GM12878 (cell line): ENCODE results near the gene MAL. TPM values are rescaled to one million over a fixed set of nuclear protein-coding genes. Genes with fewer than 3 reads are reported as not detected.

ENCODE experiments used
- ATAC-seq: fragments of 200-7000 bp; cut with Tn5 transposase; 3 replicates; pipeline ENCODE4 v1.9.1; 2020; ENCODE audit warnings: mild to moderate bottlenecking, moderate library complexity
- BruUV-seq: library from RNA; stranded (reverse); fragments of 400-500 nt; replicated peaks from 2 replicates; lab custom pipeline; 2021; lab: Mats Ljungman, UMichigan
- CTCF ChIA-PET: fragments of 300-600 bp; sonication (Branson Sonifier 250); formaldehyde crosslinking; extraction: SDS; loops from one replicate; lab custom pipeline; 2021; ENCODE audit warnings: inconsistent platforms; lab: Yijun Ruan, JAX
- POLR2A ChIA-PET: fragments of 350-600 bp; formaldehyde crosslinking; extraction: SDS; loops from one replicate; lab custom pipeline; 2021; ENCODE audit warnings: inconsistent platforms; lab: Charles Lee
- RAD21 ChIA-PET: fragments of 300-600 bp; sonication (Branson Sonifier 250); formaldehyde crosslinking; loops from one replicate; lab custom pipeline; 2023; ENCODE audit warnings: antibody characterized with exemption; ENCODE audit not compliant: unreplicated experiment; lab: Charles Lee
- SMC1A ChIA-PET: fragments of 300-600 bp; sonication (Branson Sonifier 250); formaldehyde crosslinking; loops from one replicate; lab custom pipeline; 2023; ENCODE audit not compliant: unreplicated experiment, uncharacterized antibody; lab: Charles Lee
- DNase-seq: peaks from one replicate; pipeline ENCODE4 v3.0.0-alpha.2; 2011; ENCODE audit warnings: low read depth, low spot score
- FAIRE-seq: peaks from 3 replicates; lab custom pipeline; 2011; peaks lifted over from hg19 to GRCh38; lab: Jason Lieb, UNC
- H2AFZ ChIP-seq: 2 replicates; pipeline ENCODE4 v1.6.0; 2011; ENCODE audit warnings: low read depth, low read length, control low read depth; ENCODE audit not compliant: control insufficient read depth
- H3K27ac ChIP-seq: 2 replicates; pipeline ENCODE4 v1.5.1; 2011; ENCODE audit warnings: control low read depth; ENCODE audit not compliant: control insufficient read depth, insufficient read depth
- H3K27me3 ChIP-seq, 2 experiments: replicated peaks in 1 of 2; 2 replicates each; pipeline versions ENCODE4 v1.6.0 to v1.6.1; 2011; ENCODE audit warnings: low read length in 1 of 2; ENCODE audit not compliant: control insufficient read depth in 2 of 2, insufficient read depth in 2 of 2
- H3K36me3 ChIP-seq, 2 experiments: 2 replicates each; pipeline ENCODE4 v1.5.1; 2011; ENCODE audit warnings: low read length in 1 of 2; ENCODE audit not compliant: control insufficient read depth in 2 of 2, insufficient read depth in 2 of 2
- H3K4me1 ChIP-seq: 2 replicates; pipeline ENCODE4 v1.6.1; 2011; ENCODE audit warnings: mild to moderate bottlenecking, low read length, moderate library complexity, mixed read lengths; ENCODE audit not compliant: control insufficient read depth, insufficient read depth
- H3K4me2 ChIP-seq: 2 replicates; pipeline ENCODE4 v1.6.0; 2011; ENCODE audit warnings: control low read depth; ENCODE audit not compliant: control insufficient read depth, insufficient read depth
- H3K4me3 ChIP-seq: fragments of 200-600 bp; sonication (generic); 2 replicates; pipeline ENCODE4 v1.5.1; 2016
- H3K79me2 ChIP-seq: 2 replicates; pipeline ENCODE4 v1.6.0; 2011; ENCODE audit warnings: low read length; ENCODE audit not compliant: control insufficient read depth, insufficient read depth
- H3K9ac ChIP-seq: 2 replicates; pipeline ENCODE4 v1.8.0; 2011; ENCODE audit warnings: low read length, control low read depth, mixed read lengths; ENCODE audit not compliant: control insufficient read depth, insufficient read depth
- H3K9me3 ChIP-seq: replicated peaks from 3 replicates; pipeline ENCODE4 v1.5.1; 2011; ENCODE audit warnings: mild to moderate bottlenecking, low read length; ENCODE audit not compliant: control insufficient read depth, insufficient read depth
- H4K20me1 ChIP-seq: 2 replicates; pipeline ENCODE4 v1.6.0; 2011; ENCODE audit not compliant: control insufficient read depth, insufficient read depth
- ATF7 ChIP-seq: fragments of 450-650 bp; IDR thresholded peaks from 2 replicates; pipeline ENCODE4 v1.6.1; 2016; ENCODE audit warnings: low read depth, mild to moderate bottlenecking
- CBX5 ChIP-seq: sonication (generic); IDR thresholded peaks from 2 replicates; pipeline ENCODE4 v1.6.1; 2016; ENCODE audit warnings: low read depth, moderate library complexity, mild to moderate bottlenecking, inconsistent platforms
- CHD2 ChIP-seq: IDR thresholded peaks from 2 replicates; pipeline ENCODE4 v1.6.1; 2011; ENCODE audit warnings: low read depth, low read length, improper control_type of control experiment, borderline replicate concordance
- EGR1 ChIP-seq, 2 experiments: IDR thresholded peaks; 1 replicate in 1 of 2; 2 replicates in 1 of 2; pipeline ENCODE4 v1.6.1; 2011 to 2012; ENCODE audit warnings: low read depth in 2 of 2, low read length in 2 of 2, borderline replicate concordance in 1 of 2, mild to moderate bottlenecking in 1 of 2, moderate library complexity in 1 of 2
- HDAC6 ChIP-seq: fragments of 200-600 bp; sonication (generic); IDR thresholded peaks from one replicate; pipeline ENCODE4 v1.8.0; 2017; ENCODE audit warnings: antibody characterized with exemption; ENCODE audit not compliant: unreplicated experiment
- NFYB ChIP-seq: IDR thresholded peaks from 2 replicates; pipeline ENCODE4 v1.6.1; 2011; ENCODE audit warnings: low read depth, mild to moderate bottlenecking, low read length, improper control_type of control experiment, moderate library complexity; ENCODE audit not compliant: insufficient read depth
- NR2C1 ChIP-seq: fragments of 450-650 bp; IDR thresholded peaks from 2 replicates; pipeline ENCODE4 v1.6.1; 2017; ENCODE audit warnings: antibody characterized with exemption, mild to moderate bottlenecking, moderate library complexity
- RAD21 ChIP-seq: IDR thresholded peaks from 2 replicates; pipeline ENCODE4 v1.6.1; 2011; ENCODE audit warnings: mild to moderate bottlenecking, low read depth, low read length, moderate library complexity; ENCODE audit not compliant: insufficient read depth
- STAT3 ChIP-seq: IDR thresholded peaks from 2 replicates; pipeline ENCODE4 v1.6.1; 2011; ENCODE audit warnings: low read depth, low read length, improper control_type of control experiment
- TARDBP ChIP-seq: IDR thresholded peaks from 2 replicates; pipeline ENCODE4 v1.6.1; 2016; ENCODE audit warnings: borderline replicate concordance
- ZNF217 ChIP-seq: fragments of 450-650 bp; IDR thresholded peaks from 2 replicates; pipeline ENCODE4 v1.6.1; 2017; ENCODE audit warnings: antibody characterized with exemption, mild to moderate bottlenecking
- WGBS: methylation state at CpG from one replicate; pipeline ENCODE4 v1.1.6; 2016; ENCODE audit warnings: low lambda C conversion rate; ENCODE audit not compliant: insufficient replicate concordance, insufficient coverage; ENCODE audit errors: missing lambda C conversion rate; 5-methylcytosine and 5-hydroxymethylcytosine counted together
- in situ Hi-C: fragments of 300-500 bp; cut with MboI; formaldehyde crosslinking; loops from 9 replicates; pipeline ENCODE4 v1.14.3; 2018; ENCODE audit warnings: mixed read lengths
- intact Hi-C: fragments of 100-400 bp; cut with micrococcal nuclease; formaldehyde crosslinking; loops from one replicate; pipeline ENCODE4 v1.14.2; 2022; ENCODE audit not compliant: unreplicated experiment
- polyA plus RNA-seq, 11 experiments: library from polyadenylated mRNA; depleted of rRNA in 4 of 11; unstranded in 6 of 11; stranded (reverse) in 5 of 11; fragments of >200 nt; fragmentation: Nextera tagmentation in 4 of 11; fragmentation: Illumina TruSeq in 1 of 11; extraction: Ambion mirVana in 4 of 11; extraction: Trizol in 1 of 11; gene quantifications; 1 replicate in 1 of 11; 2 replicates in 10 of 11; pipeline versions ENCODE4 v1.2.1 to v1.2.3, GENCODE V29; 2011 to 2016; ENCODE audit warnings: inconsistent platforms in 2 of 11, missing spikeins in 2 of 11, low read depth in 1 of 11
- total RNA-seq, 4 experiments: library from RNA; depleted of rRNA in 3 of 4; stranded (reverse); fragments of >200 nt in 3 of 4; fragmentation: Illumina TruSeq in 1 of 4; extraction: Trizol in 1 of 4; gene quantifications; 2 replicates each; pipeline versions ENCODE4 v1.2.1 to v1.2.3, GENCODE V29; 2013 to 2021
- TF ChIP-seq, protein P1 (sequence below): fragments of 450-650 bp; IDR thresholded peaks from 2 replicates; pipeline ENCODE4 v1.6.1; 2016; ENCODE audit warnings: mild to moderate bottlenecking, moderate library complexity, borderline replicate concordance
- TF ChIP-seq, protein P2 (sequence below): fragments of 450-650 bp; IDR thresholded peaks from 2 replicates; pipeline ENCODE4 v1.6.1; 2017; ENCODE audit warnings: antibody characterized with exemption, mild to moderate bottlenecking, moderate library complexity
- TF ChIP-seq, protein P3 (sequence below): fragments of 450-650 bp; formaldehyde crosslinking; IDR thresholded peaks from 2 replicates; pipeline ENCODE4 v1.4.0; 2020; ENCODE audit warnings: mild to moderate bottlenecking, moderate library complexity

The MAL gene
- total and polyA plus RNA-seq, 10 of the 15 experiments (the other 5 are each of a cell fraction or from before 2014, with no cell fraction given): 1.3 to 4.5 (median 1.7) TPM

DNA sequence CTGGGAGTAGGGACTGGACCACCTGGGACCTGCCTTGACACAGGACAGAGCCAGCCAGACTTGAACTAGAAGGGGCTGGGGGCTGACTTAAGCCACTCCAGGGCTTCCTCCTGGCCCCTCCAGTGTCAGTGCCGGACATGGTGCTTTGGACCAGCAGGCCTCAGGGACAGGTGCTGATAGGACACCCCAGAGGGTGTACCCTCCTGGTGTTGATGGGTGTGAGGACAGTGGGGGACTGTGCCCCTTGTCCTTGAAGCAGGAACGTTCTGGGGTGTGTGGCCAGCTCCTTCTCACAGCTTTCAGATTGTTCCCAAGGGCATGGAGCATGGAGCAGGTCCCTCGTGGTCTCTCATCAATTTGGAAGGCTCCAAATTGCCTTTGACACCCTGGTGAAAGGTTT lies 6.8 kb downstream of the MAL start:
- RAD21 ChIA-PET: interaction anchor here (1.2 to 2.2 kb wide), 3 partner anchors 9 to 46 kb away, joined by 3 to 7 read pairs (median 6); no protein-coding TSS in a partner anchor
- in situ Hi-C loops: no loop called here
- no peak for ATAC-seq
- no peaks in the 10 kb centered on the region for H3K9me3 ChIP-seq
- POLR2A ChIA-PET: no interaction called here
- no peaks in the 10 kb centered on the region for H3K79me2 ChIP-seq
- SMC1A ChIA-PET: interaction anchor here (0.6 to 1.5 kb wide), 4 partner anchors 10 to 46 kb away, joined by 3 to 5 read pairs (median 4); no protein-coding TSS in a partner anchor
- no peak overlapping the region for H2AFZ ChIP-seq
- WGBS: 26% methylated on average over 3 of the region's 3 CpGs
- no peak overlapping the region for H3K27ac ChIP-seq
- no peaks in the 10 kb centered on the region for H3K36me3 ChIP-seq
- no peak for DNase-seq
- H3K9ac ChIP-seq: no peak overlapping the region
- H3K4me3 ChIP-seq: no peak overlapping the region
- no peak for FAIRE-seq
- H3K27me3 ChIP-seq: no peaks in the 10 kb centered on the region
- H3K4me1 ChIP-seq: peaks cover 7% of the 10 kb centered on the region
- no TSS peak for BruUV-seq
- no peaks in the 10 kb centered on the region for H4K20me1 ChIP-seq
- intact Hi-C loops: no loop called here
- no peak overlapping the region for H3K4me2 ChIP-seq
- CTCF ChIA-PET: interaction anchor here (0.8 to 1.9 kb wide), 5 partner anchors 9 to 44 kb away, joined by 5 to 11 read pairs (median 7); no protein-coding TSS in a partner anchor
- TF ChIP-seq ATF7: no peak
- no peak for TF ChIP-seq EGR1 (IDR thresholded peaks at IDR 0.05; ENCODE audit: borderline replicate concordance in 1 of 2, low read depth in 2 of 2, low read length in 2 of 2)
- TF ChIP-seq, protein P1, sequence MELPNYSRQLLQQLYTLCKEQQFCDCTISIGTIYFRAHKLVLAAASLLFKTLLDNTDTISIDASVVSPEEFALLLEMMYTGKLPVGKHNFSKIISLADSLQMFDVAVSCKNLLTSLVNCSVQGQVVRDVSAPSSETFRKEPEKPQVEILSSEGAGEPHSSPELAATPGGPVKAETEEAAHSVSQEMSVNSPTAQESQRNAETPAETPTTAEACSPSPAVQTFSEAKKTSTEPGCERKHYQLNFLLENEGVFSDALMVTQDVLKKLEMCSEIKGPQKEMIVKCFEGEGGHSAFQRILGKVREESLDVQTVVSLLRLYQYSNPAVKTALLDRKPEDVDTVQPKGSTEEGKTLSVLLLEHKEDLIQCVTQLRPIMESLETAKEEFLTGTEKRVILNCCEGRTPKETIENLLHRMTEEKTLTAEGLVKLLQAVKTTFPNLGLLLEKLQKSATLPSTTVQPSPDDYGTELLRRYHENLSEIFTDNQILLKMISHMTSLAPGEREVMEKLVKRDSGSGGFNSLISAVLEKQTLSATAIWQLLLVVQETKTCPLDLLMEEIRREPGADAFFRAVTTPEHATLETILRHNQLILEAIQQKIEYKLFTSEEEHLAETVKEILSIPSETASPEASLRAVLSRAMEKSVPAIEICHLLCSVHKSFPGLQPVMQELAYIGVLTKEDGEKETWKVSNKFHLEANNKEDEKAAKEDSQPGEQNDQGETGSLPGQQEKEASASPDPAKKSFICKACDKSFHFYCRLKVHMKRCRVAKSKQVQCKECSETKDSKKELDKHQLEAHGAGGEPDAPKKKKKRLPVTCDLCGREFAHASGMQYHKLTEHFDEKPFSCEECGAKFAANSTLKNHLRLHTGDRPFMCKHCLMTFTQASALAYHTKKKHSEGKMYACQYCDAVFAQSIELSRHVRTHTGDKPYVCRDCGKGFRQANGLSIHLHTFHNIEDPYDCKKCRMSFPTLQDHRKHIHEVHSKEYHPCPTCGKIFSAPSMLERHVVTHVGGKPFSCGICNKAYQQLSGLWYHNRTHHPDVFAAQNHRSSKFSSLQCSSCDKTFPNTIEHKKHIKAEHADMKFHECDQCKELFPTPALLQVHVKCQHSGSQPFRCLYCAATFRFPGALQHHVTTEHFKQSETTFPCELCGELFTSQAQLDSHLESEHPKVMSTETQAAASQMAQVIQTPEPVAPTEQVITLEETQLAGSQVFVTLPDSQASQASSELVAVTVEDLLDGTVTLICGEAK: no peak
- TF ChIP-seq CHD2: no peak
- TF ChIP-seq NFYB: no peak
- TF ChIP-seq, protein P2, sequence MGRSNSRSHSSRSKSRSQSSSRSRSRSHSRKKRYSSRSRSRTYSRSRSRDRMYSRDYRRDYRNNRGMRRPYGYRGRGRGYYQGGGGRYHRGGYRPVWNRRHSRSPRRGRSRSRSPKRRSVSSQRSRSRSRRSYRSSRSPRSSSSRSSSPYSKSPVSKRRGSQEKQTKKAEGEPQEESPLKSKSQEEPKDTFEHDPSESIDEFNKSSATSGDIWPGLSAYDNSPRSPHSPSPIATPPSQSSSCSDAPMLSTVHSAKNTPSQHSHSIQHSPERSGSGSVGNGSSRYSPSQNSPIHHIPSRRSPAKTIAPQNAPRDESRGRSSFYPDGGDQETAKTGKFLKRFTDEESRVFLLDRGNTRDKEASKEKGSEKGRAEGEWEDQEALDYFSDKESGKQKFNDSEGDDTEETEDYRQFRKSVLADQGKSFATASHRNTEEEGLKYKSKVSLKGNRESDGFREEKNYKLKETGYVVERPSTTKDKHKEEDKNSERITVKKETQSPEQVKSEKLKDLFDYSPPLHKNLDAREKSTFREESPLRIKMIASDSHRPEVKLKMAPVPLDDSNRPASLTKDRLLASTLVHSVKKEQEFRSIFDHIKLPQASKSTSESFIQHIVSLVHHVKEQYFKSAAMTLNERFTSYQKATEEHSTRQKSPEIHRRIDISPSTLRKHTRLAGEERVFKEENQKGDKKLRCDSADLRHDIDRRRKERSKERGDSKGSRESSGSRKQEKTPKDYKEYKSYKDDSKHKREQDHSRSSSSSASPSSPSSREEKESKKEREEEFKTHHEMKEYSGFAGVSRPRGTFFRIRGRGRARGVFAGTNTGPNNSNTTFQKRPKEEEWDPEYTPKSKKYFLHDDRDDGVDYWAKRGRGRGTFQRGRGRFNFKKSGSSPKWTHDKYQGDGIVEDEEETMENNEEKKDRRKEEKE: no peak
- no peak for TF ChIP-seq NR2C1
- TF ChIP-seq, protein P3, sequence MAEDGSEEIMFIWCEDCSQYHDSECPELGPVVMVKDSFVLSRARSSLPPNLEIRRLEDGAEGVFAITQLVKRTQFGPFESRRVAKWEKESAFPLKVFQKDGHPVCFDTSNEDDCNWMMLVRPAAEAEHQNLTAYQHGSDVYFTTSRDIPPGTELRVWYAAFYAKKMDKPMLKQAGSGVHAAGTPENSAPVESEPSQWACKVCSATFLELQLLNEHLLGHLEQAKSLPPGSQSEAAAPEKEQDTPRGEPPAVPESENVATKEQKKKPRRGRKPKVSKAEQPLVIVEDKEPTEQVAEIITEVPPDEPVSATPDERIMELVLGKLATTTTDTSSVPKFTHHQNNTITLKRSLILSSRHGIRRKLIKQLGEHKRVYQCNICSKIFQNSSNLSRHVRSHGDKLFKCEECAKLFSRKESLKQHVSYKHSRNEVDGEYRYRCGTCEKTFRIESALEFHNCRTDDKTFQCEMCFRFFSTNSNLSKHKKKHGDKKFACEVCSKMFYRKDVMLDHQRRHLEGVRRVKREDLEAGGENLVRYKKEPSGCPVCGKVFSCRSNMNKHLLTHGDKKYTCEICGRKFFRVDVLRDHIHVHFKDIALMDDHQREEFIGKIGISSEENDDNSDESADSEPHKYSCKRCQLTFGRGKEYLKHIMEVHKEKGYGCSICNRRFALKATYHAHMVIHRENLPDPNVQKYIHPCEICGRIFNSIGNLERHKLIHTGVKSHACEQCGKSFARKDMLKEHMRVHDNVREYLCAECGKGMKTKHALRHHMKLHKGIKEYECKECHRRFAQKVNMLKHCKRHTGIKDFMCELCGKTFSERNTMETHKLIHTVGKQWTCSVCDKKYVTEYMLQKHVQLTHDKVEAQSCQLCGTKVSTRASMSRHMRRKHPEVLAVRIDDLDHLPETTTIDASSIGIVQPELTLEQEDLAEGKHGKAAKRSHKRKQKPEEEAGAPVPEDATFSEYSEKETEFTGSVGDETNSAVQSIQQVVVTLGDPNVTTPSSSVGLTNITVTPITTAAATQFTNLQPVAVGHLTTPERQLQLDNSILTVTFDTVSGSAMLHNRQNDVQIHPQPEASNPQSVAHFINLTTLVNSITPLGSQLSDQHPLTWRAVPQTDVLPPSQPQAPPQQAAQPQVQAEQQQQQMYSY: no peak
- no peak for TF ChIP-seq HDAC6
- TF ChIP-seq TARDBP: no peak
- no peak for TF ChIP-seq CBX5
- TF ChIP-seq ZNF217: no peak
- no peak for TF ChIP-seq STAT3
- TF ChIP-seq RAD21: no peak
